Gastroesophageal sphincter (tissue), 4 donors: ENCODE results near the gene PIWIL4. TPM values are rescaled to one million over a fixed set of nuclear protein-coding genes. Genes with fewer than 3 reads are reported as not detected.

Experiments
- ATAC-seq: fragments of 150-250 bp; one replicate; pipeline ENCODE4 v1.9.1; 2016; ENCODE audit warnings: mild to moderate bottlenecking, moderate library complexity
- H3K27ac ChIP-seq, 4 donors: fragments of 200-600 bp; sonication (generic) in 3 of 4; 1 replicate in 3 of 4; 2 replicates in 1 of 4; pipeline ENCODE4 v1.5.1; 2016 to 2019
- H3K27me3 ChIP-seq: fragments of 200-600 bp; sonication (generic); one replicate; pipeline ENCODE4 v1.5.1; 2019
- H3K36me3 ChIP-seq, 2 donors: fragments of 200-600 bp; sonication (generic); one replicate each; pipeline ENCODE4 v1.5.1; 2019; ENCODE audit warnings: control low read depth in 1 of 2
- H3K4me1 ChIP-seq, 3 donors: fragments of 200-600 bp; sonication (generic); 1 replicate in 2 of 3; 2 replicates in 1 of 3; pipeline ENCODE4 v1.5.1; 2016 to 2019; ENCODE audit warnings: control low read depth in 2 of 3
- H3K4me3 ChIP-seq, 2 donors: fragments of 200-600 bp; sonication (generic); one replicate each; pipeline ENCODE4 v1.5.1; 2019; ENCODE audit warnings: mild to moderate bottlenecking in 1 of 2, moderate library complexity in 1 of 2
- H3K9me3 ChIP-seq, 3 donors: fragments of 200-600 bp; sonication (generic); one replicate each; pipeline ENCODE4 v1.5.1; 2017 to 2019; ENCODE audit warnings: control low read depth in 2 of 3
- EP300 ChIP-seq: sonication (generic); formaldehyde crosslinking; IDR thresholded peaks from one replicate; pipeline ENCODE4 v1.6.1; 2017; ENCODE audit warnings: antibody characterized with exemption, mild to moderate bottlenecking
- POLR2A ChIP-seq, 2 donors: fragments of 450-650 bp; IDR thresholded peaks; one replicate each; pipeline ENCODE4 v1.6.1; 2017; ENCODE audit warnings: antibody characterized with exemption in 2 of 2, mild to moderate bottlenecking in 2 of 2, moderate library complexity in 1 of 2
- POLR2AphosphoS5 ChIP-seq: sonication (generic); formaldehyde crosslinking; IDR thresholded peaks from one replicate; pipeline ENCODE4 v1.6.1; 2017; ENCODE audit warnings: antibody characterized with exemption
- WGBS, 2 donors: methylation state at CpG; one replicate each; pipeline ENCODE4 v1.1.5; 2018; ENCODE audit warnings: low coverage in 1 of 2; 5-methylcytosine and 5-hydroxymethylcytosine counted together
- total RNA-seq, 4 donors: library from RNA; depleted of rRNA; stranded (reverse); fragments of >200 nt; gene quantifications; one replicate each; pipeline ENCODE4 v1.1.0, GENCODE V29; 2016
- TF ChIP-seq, protein P1 (sequence below), 4 experiments: fragments of 200-600 bp in 2 of 4; fragments of 450-650 bp in 2 of 4; sonication (generic) in 1 of 4; IDR thresholded peaks; one replicate each; pipeline ENCODE4 v1.5.1; 2017 to 2019; ENCODE audit warnings: antibody characterized with exemption in 4 of 4, mild to moderate bottlenecking in 2 of 4, moderate library complexity in 2 of 4

PIWIL4 gene
- total RNA-seq, 4 donors from 2014 or later: 2.0 to 8.5 (median 6.0) TPM

DNA sequence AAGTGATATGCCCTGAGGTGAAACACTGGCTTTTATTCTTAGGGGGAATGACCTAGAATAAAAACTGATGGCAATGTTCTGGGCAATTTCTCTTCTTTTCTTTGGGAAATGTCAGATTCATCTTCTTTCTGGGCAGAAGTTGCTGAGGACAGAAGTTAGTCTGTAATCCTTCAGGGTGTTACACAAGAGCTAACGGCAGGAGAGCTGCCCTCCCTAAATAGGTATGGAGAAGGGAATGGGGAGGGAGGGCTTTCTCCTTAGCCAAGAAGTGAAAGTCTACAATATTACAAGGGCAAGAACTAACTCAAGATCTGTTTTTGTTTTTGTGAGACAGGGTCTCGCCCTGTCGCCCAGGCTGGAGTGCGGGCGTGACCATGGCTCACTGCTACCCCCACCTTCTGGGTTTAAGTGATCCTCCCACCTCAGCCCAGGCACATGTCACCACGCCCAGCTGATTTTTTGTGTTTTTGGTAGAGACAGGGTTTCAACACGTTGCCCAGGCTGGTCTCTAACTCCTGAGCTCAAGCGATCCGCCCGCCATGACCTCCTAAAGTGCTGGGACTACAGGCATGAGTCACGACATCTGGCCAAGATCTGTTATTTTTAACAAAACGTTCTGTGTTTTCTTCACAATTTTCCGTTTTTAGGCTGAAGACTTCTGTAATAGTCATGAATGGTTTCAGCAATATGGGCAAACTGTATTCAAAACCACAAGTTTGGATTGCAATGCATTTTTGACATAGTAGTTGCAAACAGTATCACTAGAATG is 7.2 kb downstream of the PIWIL4 start:
- ATAC-seq: peak; percentile 31
- H3K9me3 ChIP-seq: no peaks in the 10 kb centered on the region
- H3K36me3 ChIP-seq: peaks cover 0 to 5% of the 10 kb centered on the region in 2 donors
- H3K4me3 ChIP-seq: no peak overlapping the region
- no peak for TF ChIP-seq EP300
- TF ChIP-seq, protein P1, sequence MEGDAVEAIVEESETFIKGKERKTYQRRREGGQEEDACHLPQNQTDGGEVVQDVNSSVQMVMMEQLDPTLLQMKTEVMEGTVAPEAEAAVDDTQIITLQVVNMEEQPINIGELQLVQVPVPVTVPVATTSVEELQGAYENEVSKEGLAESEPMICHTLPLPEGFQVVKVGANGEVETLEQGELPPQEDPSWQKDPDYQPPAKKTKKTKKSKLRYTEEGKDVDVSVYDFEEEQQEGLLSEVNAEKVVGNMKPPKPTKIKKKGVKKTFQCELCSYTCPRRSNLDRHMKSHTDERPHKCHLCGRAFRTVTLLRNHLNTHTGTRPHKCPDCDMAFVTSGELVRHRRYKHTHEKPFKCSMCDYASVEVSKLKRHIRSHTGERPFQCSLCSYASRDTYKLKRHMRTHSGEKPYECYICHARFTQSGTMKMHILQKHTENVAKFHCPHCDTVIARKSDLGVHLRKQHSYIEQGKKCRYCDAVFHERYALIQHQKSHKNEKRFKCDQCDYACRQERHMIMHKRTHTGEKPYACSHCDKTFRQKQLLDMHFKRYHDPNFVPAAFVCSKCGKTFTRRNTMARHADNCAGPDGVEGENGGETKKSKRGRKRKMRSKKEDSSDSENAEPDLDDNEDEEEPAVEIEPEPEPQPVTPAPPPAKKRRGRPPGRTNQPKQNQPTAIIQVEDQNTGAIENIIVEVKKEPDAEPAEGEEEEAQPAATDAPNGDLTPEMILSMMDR (IDR thresholded peaks at IDR 0.05): no peak
- TF ChIP-seq POLR2A (IDR thresholded peaks at IDR 0.05): no peak
- TF ChIP-seq POLR2AphosphoS5: no peak
- 58 to 85% methylated on average over 3 to 12 of the region's 13 CpGs for WGBS, 2 donors
- H3K27me3 ChIP-seq: no peaks in the 10 kb centered on the region
- H3K27ac ChIP-seq: peak overlapping the region in 2 of 4 donors; percentile 35 to 55
- no peaks in the 10 kb centered on the region for H3K4me1 ChIP-seq

DNA sequence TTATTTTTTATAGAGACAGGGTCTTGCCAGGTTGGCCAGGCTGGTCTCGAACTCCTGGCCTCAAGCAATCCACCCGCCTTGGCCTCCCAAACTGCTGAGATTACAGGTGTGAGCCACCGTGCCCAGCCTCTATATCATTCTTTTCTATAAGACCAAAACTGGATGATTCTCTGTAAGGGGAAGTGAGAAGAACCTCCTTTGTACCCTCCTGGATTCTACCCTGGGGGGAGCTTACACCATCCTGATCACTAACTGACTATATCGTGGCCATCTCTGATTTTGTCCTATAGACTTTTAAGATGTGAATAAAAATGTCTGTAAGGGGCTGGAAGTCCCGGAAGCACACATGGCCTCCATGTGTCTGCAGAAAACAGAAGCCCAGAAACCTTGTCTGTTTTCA is 9.1 kb downstream of the PIWIL4 start:
- Histone ChIP-seq H3K36me3 (peaks cover 0 to 5% of the 10 kb centered on the region in 2 donors), H3K9me3 (no peaks in the 10 kb centered on the region), H3K4me3 (no peak overlapping the region), H3K27ac (no peak overlapping the region), H3K4me1 (no peaks in the 10 kb centered on the region), H3K27me3 (no peaks in the 10 kb centered on the region)
- ATAC-seq: no peak
- TF ChIP-seq EP300: no peak
- TF ChIP-seq POLR2AphosphoS5: no peak
- no peak for TF ChIP-seq POLR2A (IDR thresholded peaks at IDR 0.05)
- TF ChIP-seq, protein P1 (IDR thresholded peaks at IDR 0.05): no peak
- WGBS, 2 donors: 87 to 91% methylated on average over 3 to 4 of the region's 5 CpGs

DNA sequence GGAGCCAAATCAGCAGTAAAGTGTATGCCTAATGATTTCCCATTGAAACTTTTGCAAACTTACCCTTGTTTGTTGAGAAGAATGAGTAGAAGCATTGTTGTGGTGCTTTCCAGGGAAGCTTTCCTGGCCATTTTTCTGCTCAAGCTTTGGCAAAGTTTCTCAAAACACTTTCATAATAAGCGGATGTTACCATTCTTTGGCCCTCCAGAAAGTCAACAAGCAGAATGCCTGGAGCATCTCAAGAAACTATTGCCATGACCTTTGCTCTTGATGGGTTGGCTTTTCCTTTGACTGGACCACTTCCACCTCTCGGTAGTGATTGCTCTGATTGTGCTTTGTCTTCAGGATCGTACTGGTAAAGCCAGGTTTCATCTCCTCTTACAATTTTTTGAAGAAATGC is 10.7 kb downstream of the PIWIL4 start:
- Histone ChIP-seq H3K9me3 (no peaks in the 10 kb centered on the region), H3K4me1 (no peaks in the 10 kb centered on the region), H3K27ac (no peak overlapping the region), H3K27me3 (no peaks in the 10 kb centered on the region), H3K36me3 (peaks cover 0 to 5% of the 10 kb centered on the region in 2 donors), H3K4me3 (no peak overlapping the region)
- 60 to 72% methylated on average over 1 to 3 of the region's 3 CpGs for WGBS, 2 donors
- ATAC-seq: no peak
- TF ChIP-seq, protein P1 (IDR thresholded peaks at IDR 0.05): no peak
- TF ChIP-seq POLR2AphosphoS5 (no peak), EP300 (no peak), POLR2A (IDR thresholded peaks at IDR 0.05) (no peak)

DNA sequence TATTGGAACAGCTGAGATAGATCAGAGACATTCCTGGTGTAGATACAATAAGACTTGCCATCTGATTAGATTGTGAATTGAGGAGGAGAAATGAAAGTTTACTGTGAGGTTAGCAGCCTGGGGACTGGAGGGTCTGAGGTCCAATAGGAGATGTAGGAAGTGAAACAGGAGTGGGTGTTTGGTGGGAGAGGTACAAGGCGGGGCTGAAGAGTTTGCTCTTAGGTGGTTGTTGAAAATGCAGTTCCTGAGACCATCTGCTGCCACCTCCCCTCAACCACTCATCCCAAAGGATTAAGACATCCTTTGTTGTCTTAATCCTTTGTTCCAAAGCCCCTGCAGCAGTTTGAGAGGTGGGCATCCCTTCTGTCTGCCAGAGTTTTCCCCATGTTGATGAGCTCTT is 14.8 kb downstream of the PIWIL4 start:
- peaks cover 0 to 5% of the 10 kb centered on the region in 2 donors for H3K36me3 ChIP-seq
- 70% methylated on average over 1 of the region's 1 CpG; no CpG with 5 or more reads in 1 of the 2 donors for WGBS, 2 donors
- H3K9me3 ChIP-seq: no peaks in the 10 kb centered on the region
- no peak for ATAC-seq
- no peak overlapping the region for H3K4me3 ChIP-seq
- H3K27me3 ChIP-seq: no peaks in the 10 kb centered on the region
- TF ChIP-seq POLR2AphosphoS5 (no peak), EP300 (no peak), POLR2A (IDR thresholded peaks at IDR 0.05) (no peak)
- TF ChIP-seq, protein P1 (IDR thresholded peaks at IDR 0.05): no peak
- no peaks in the 10 kb centered on the region for H3K4me1 ChIP-seq
- H3K27ac ChIP-seq: no peak overlapping the region
